Lung (tissue), 12 donors: ENCODE results near the gene ANKLE2. TPM values are rescaled to one million over a fixed set of nuclear protein-coding genes. Genes with fewer than 3 reads are reported as not detected.

Experiments
- ATAC-seq: fragments of 200-7000 bp; cut with Tn5 transposase; one replicate; pipeline ENCODE4 v1.9.1; 2020; ENCODE audit warnings: moderate number of reproducible peaks; ENCODE audit not compliant: insufficient read depth, low FRiP score
- DNase-seq, 3 donors: peaks; one replicate each; pipeline ENCODE4 v3.0.0-alpha.2; 2013 to 2017
- H3K27ac ChIP-seq, 2 donors: one replicate each; pipeline ENCODE4 v1.5.1; 2013; ENCODE audit warnings: mild to moderate bottlenecking in 2 of 2, moderate library complexity in 2 of 2, control low read depth in 1 of 2, inconsistent platforms in 1 of 2, low read depth in 1 of 2, low read length in 1 of 2
- H3K27me3 ChIP-seq, 3 donors: one replicate each; pipeline ENCODE4 v1.5.1; 2013; ENCODE audit warnings: low read length in 2 of 3; ENCODE audit not compliant: control insufficient read depth in 3 of 3, insufficient read depth in 3 of 3
- H3K36me3 ChIP-seq, 4 donors: one replicate each; pipeline ENCODE4 v1.5.1; 2013; ENCODE audit warnings: low read length in 4 of 4, mild to moderate bottlenecking in 1 of 4, moderate library complexity in 1 of 4; ENCODE audit not compliant: control insufficient read depth in 4 of 4, insufficient read depth in 4 of 4
- H3K4me1 ChIP-seq, 5 donors: one replicate each; pipeline ENCODE4 v1.5.1; 2013; ENCODE audit warnings: low read length in 5 of 5, mild to moderate bottlenecking in 2 of 5, moderate library complexity in 1 of 5; ENCODE audit not compliant: control insufficient read depth in 5 of 5, insufficient read depth in 5 of 5
- H3K4me3 ChIP-seq: one replicate; pipeline ENCODE4 v1.5.1; 2013; ENCODE audit warnings: mild to moderate bottlenecking, control low read depth, moderate library complexity
- H3K9ac ChIP-seq, 2 donors: one replicate each; pipeline ENCODE4 v1.5.1; 2013; ENCODE audit warnings: low read length in 2 of 2, control low read depth in 1 of 2; ENCODE audit not compliant: insufficient read depth in 1 of 2
- H3K9me3 ChIP-seq, 4 donors: one replicate each; pipeline ENCODE4 v1.5.1; 2013; ENCODE audit warnings: low read length in 3 of 4, mild to moderate bottlenecking in 1 of 4, moderate library complexity in 1 of 4; ENCODE audit not compliant: control insufficient read depth in 4 of 4, insufficient read depth in 3 of 4
- CTCF ChIP-seq: IDR thresholded peaks from 2 replicates; pipeline ENCODE4 v1.5.1; 2012; ENCODE audit warnings: mild to moderate bottlenecking; ENCODE audit errors: control extremely low read depth, extremely low read depth
- WGBS, 2 donors: extraction: QIAGEN DNeasy Blood & Tissue Kit; methylation state at CpG; one replicate each; pipeline ENCODE4 v1.1.7; 2013; 5-methylcytosine and 5-hydroxymethylcytosine counted together
- polyA plus RNA-seq, 2 donors: library from polyadenylated mRNA; stranded (reverse); fragments of 200-250 nt; gene quantifications; one replicate each; pipeline ENCODE4 v1.2.1, GENCODE V29; 2013
- total RNA-seq, 2 donors: library from RNA; depleted of rRNA in 1 of 2; stranded (reverse); fragments of >200 nt in 1 of 2; gene quantifications; one replicate each; pipeline ENCODE4 v1.2.1, GENCODE V29; 2014 to 2021
- donor health status: control.
- donor health status: control.
- donor health status: Bipolar disorder and iron deficiency.
- donor health status: healthy.
- donor health status: DM: yes; HTN: yes; CAD: no.

The ANKLE2 gene
- total and polyA plus RNA-seq, 4 donors = 35.9 to 60.5 (median 45.9) TPM

- peaks cover 0 to 2% (median 0%) of the 10 kb centered on the region in 4 donors for H3K9me3 ChIP-seq
- peaks cover 22 to 77% (median 37%) of the 10 kb centered on the region in 4 donors for H3K36me3 ChIP-seq
- H3K4me1 ChIP-seq = no peaks in the 10 kb centered on the region
- H3K27me3 ChIP-seq = no peaks in the 10 kb centered on the region
- ATAC-seq = no peak
- no peak for DNase-seq
- no peak overlapping the region for H3K4me3 ChIP-seq
- H3K27ac ChIP-seq = no peak overlapping the region
- no peak overlapping the region for H3K9ac ChIP-seq
- 77 to 82% methylated on average over 21 to 22 of the region's 22 CpGs for WGBS, 2 donors
- TF ChIP-seq CTCF = no peak
These were observed 22.4 kb upstream of the ANKLE2 start for GRCh38 chr12:132783917-132784531.

- Histone ChIP-seq H3K27ac (no peak overlapping the region), H3K9me3 (no peaks in the 10 kb centered on the region), H3K4me3 (no peak overlapping the region), H3K27me3 (no peaks in the 10 kb centered on the region), H3K4me1 (no peaks in the 10 kb centered on the region), H3K9ac (no peak overlapping the region), H3K36me3 (peaks cover 22 to 76% (median 39%) of the 10 kb centered on the region in 4 donors)
- no peak for DNase-seq
- TF ChIP-seq CTCF = no peak
- no peak for ATAC-seq
- WGBS, 2 donors = 97 to 98% methylated on average over 12 of the region's 12 CpGs
These were observed 20.3 kb upstream of the ANKLE2 start for GRCh38 chr12:132781938-132782337.

DNA sequence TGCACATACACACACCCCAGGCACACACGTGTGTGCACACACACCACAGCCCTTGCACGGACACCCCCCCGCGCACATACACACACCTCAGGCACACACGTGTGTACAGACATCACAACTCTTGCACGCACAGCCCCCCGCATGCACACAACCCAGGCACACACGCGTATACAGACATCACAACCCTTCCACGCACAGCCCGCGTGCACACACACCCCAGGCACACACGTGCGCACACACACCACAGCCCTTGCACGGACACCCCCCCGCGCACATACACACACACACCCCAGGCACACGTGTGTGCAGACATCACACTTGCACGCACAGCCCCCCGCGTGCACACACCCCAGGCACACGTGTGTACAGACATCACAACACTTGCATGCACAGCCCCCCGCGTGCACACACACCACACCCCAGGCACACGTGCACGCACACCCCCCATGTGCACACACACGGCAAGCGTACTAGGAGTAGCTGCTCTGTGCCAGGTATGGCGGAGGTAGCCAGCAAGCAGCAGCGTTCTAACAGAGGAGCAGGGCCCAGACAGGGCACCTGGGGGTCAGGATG, 18.2 kb upstream of the ANKLE2 start:
- no peak for ATAC-seq
- H3K27me3 ChIP-seq = no peaks in the 10 kb centered on the region
- H3K9me3 ChIP-seq = no peaks in the 10 kb centered on the region
- no peak overlapping the region for H3K9ac ChIP-seq
- no peak for DNase-seq
- peaks cover 29 to 76% (median 42%) of the 10 kb centered on the region in 4 donors for H3K36me3 ChIP-seq
- 95 to 97% methylated on average over 30 of the region's 30 CpGs for WGBS, 2 donors
- no peak overlapping the region for H3K27ac ChIP-seq
- H3K4me3 ChIP-seq = no peak overlapping the region
- H3K4me1 ChIP-seq = no peaks in the 10 kb centered on the region
- no peak for TF ChIP-seq CTCF

DNA sequence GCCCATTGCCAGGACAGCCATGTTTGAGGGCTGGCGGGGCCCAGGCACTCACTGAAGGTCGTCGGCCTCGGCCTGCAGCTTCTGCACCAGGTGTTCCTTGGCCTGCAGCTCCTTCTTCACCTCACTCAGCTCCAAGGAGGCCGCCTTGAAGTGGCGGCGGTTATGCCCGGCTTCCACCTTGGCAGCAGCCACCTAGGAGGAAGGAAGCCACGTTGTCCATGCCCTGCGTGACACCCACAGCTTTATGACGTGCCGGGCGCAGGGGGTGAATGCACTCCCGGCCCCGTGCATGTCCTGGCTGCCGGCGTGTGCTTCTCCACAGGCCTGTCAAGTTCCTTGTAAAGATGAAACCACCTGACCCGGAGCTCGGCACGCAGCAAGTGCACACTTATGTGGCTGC, 16.0 kb upstream of the ANKLE2 start:
- TF ChIP-seq CTCF = no peak
- peaks cover 0 to 2% (median 0%) of the 10 kb centered on the region in 4 donors for H3K9me3 ChIP-seq
- DNase-seq (no peak), ATAC-seq (no peak)
- H3K27ac ChIP-seq = no peak overlapping the region
- H3K27me3 ChIP-seq = no peaks in the 10 kb centered on the region
- WGBS, 2 donors = 90 to 93% methylated on average over 20 of the region's 20 CpGs
- H3K4me3 ChIP-seq = no peak overlapping the region
- H3K36me3 ChIP-seq = peaks cover 37 to 80% (median 44%) of the 10 kb centered on the region in 4 donors
- no peak overlapping the region for H3K9ac ChIP-seq
- H3K4me1 ChIP-seq = no peaks in the 10 kb centered on the region
